WERI-Rb-1 (cell line): ENCODE data around the gene OR13J1.

Source experiments
- DNase-seq: peaks from one replicate; pipeline ENCODE4 v3.0.0-alpha.2; 2020
- H3K27ac ChIP-seq: fragments of 250-450 bp; sonication (Bioruptor Pico); 2 replicates; pipeline ENCODE4 v1.5.1; 2020; ENCODE audit warnings: mild to moderate bottlenecking, moderate library complexity
- H3K27me3 ChIP-seq: fragments of 250-450 bp; sonication (Bioruptor Pico); 2 replicates; pipeline ENCODE4 v1.5.1; 2021; ENCODE audit warnings: mild to moderate bottlenecking, low read depth, moderate library complexity; ENCODE audit not compliant: insufficient read depth, severe bottlenecking
- H3K36me3 ChIP-seq: fragments of 250-450 bp; sonication (Bioruptor Pico); 2 replicates; pipeline ENCODE4 v1.5.1; 2020; ENCODE audit warnings: mild to moderate bottlenecking, moderate library complexity
- H3K4me3 ChIP-seq: 2 replicates; pipeline ENCODE4 v1.5.1; 2011; ENCODE audit warnings: low read depth, mild to moderate bottlenecking, control low read depth, low read length
- H3K9me3 ChIP-seq: fragments of 250-450 bp; sonication (Bioruptor Pico); 2 replicates; pipeline ENCODE4 v1.5.1; 2021; ENCODE audit warnings: mild to moderate bottlenecking, moderate library complexity; ENCODE audit not compliant: severe bottlenecking
- CTCF ChIP-seq: IDR thresholded peaks from 2 replicates; pipeline ENCODE4 v1.5.1; 2011; ENCODE audit warnings: low read depth, mild to moderate bottlenecking, control low read depth, inconsistent platforms, low read length

Gene OR13J1

GRCh38 chr9:35870351-35870923 is at the start of gene OR13J1:
OR13J1 (minus strand) TSS chr9:35870401; CDS start chr9:35870401, 0 bp downstream.
- Histone ChIP-seq H3K9me3 (no peaks in the 10 kb centered on the region), H3K36me3 (no peaks in the 10 kb centered on the region), H3K27ac (no peak within 1 kb of the TSS), H3K27me3 (no peaks in the 10 kb centered on the region), H3K4me3 (no peak within 1 kb of the TSS)
- no peak for DNase-seq
- TF ChIP-seq CTCF, result no peak

- H3K9me3 ChIP-seq, result peaks cover 2% of the 10 kb centered on the region
- DNase-seq, result no peak
- H3K27ac ChIP-seq, result peak overlapping the region; percentile 5; the same call in 1 of the 2 replicates
- TF ChIP-seq CTCF, result no peak
- H3K4me3 ChIP-seq, result no peak overlapping the region
- no peaks in the 10 kb centered on the region for H3K36me3 ChIP-seq
- no peaks in the 10 kb centered on the region for H3K27me3 ChIP-seq
Measured at GRCh38 chr9:35919212-35920008, 49.2 kb upstream of the OR13J1 start.

GRCh38 chr9:35918780-35919179 is 48.6 kb upstream of the OR13J1 start:
- Histone ChIP-seq H3K9me3 (peaks cover 2% of the 10 kb centered on the region), H3K27me3 (no peaks in the 10 kb centered on the region), H3K4me3 (no peak overlapping the region), H3K36me3 (no peaks in the 10 kb centered on the region), H3K27ac (no peak overlapping the region)
- DNase-seq, result no peak
- no peak for TF ChIP-seq CTCF

GRCh38 chr9:35917261-35917660 is 47.1 kb upstream of the OR13J1 start:
- no peaks in the 10 kb centered on the region for H3K27me3 ChIP-seq
- H3K27ac ChIP-seq, result peak overlapping the region; percentile 28
- no peak for DNase-seq

GRCh38 chr9:35915681-35916294 is 45.6 kb upstream of the OR13J1 start:
- Histone ChIP-seq H3K27me3 (no peaks in the 10 kb centered on the region), H3K36me3 (no peaks in the 10 kb centered on the region), H3K27ac (no peak overlapping the region), H3K4me3 (no peak overlapping the region), H3K9me3 (peaks cover 2% of the 10 kb centered on the region)
- no peak for TF ChIP-seq CTCF
- no peak for DNase-seq

More at GRCh38 chr9:35917261-35917660, 47.1 kb upstream of the OR13J1 start:
- TF ChIP-seq CTCF, result no peak
- H3K4me3 ChIP-seq, result no peak overlapping the region
- H3K9me3 ChIP-seq, result peaks cover 2% of the 10 kb centered on the region
- no peaks in the 10 kb centered on the region for H3K36me3 ChIP-seq
